Choroid plexus epithelial cell (primary cell): ENCODE results near the gene EXOC6B.

Experiments used
- DNase-seq: peaks from one replicate; pipeline ENCODE4 v3.0.0-alpha.2; 2010; ENCODE audit warnings: low read depth
- H3K4me3 ChIP-seq: 2 replicates; pipeline ENCODE4 v1.5.1; 2011; ENCODE audit warnings: low read depth, mild to moderate bottlenecking, control low read depth, low read length, moderate library complexity
- TF ChIP-seq, protein P1 (sequence below): conservative IDR thresholded peaks from 2 replicates; pipeline ENCODE4 v1.5.1; 2011; ENCODE audit warnings: low read depth, mild to moderate bottlenecking, control low read depth, inconsistent platforms, low read length, moderate library complexity

The EXOC6B gene

DNA sequence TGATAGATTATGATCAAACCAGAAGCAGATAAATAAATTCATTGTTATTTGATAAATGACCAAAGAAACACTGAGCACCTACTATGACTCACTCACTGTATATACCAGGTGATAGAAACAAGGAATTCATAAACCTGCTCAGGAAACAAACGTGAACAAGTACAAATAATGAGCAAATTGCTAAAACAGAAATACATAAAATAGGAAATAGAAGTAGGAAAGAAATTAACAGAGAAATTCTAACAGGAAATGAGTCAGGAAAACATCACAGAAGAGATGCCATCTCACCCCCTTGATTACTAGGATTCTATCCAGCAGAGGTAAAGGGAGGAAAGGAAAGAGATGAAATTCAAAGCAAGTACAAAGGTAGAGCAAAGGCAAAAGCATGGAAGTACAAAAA lies 31.3 kb downstream of the EXOC6B start:
- TF ChIP-seq, protein P1, sequence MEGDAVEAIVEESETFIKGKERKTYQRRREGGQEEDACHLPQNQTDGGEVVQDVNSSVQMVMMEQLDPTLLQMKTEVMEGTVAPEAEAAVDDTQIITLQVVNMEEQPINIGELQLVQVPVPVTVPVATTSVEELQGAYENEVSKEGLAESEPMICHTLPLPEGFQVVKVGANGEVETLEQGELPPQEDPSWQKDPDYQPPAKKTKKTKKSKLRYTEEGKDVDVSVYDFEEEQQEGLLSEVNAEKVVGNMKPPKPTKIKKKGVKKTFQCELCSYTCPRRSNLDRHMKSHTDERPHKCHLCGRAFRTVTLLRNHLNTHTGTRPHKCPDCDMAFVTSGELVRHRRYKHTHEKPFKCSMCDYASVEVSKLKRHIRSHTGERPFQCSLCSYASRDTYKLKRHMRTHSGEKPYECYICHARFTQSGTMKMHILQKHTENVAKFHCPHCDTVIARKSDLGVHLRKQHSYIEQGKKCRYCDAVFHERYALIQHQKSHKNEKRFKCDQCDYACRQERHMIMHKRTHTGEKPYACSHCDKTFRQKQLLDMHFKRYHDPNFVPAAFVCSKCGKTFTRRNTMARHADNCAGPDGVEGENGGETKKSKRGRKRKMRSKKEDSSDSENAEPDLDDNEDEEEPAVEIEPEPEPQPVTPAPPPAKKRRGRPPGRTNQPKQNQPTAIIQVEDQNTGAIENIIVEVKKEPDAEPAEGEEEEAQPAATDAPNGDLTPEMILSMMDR: no peak
- no peak overlapping the region for H3K4me3 ChIP-seq
- DNase-seq: no peak

DNA sequence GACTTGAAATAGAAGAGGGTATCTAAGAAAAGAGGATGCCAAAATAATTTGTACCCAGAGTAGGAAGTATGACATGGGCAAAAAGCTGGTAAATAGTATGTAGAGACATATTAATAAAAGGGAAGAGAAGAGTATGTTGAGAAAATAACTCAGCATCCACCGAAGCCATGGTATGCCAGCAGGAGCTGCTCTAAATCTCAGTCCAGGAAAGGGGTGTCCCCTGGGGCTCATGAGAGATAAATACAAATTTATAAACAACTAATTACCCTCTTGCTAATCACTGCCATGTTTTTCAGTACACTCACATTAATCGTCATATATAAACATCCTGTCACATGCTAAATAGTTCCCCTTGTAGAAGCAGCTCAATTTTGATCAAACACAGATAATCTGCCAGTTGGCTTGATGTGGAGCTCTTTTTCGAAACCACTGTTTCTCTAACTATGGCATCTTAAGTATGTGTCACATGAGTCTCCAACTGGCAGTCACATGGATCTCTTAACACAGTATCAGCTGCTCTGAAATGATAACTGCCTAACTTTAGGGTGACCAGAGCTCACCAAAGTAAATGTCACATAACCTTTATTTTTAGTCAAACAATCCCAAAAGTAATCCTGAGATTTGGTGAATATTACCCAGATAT lies 31.9 kb downstream of the EXOC6B start:
- DNase-seq: peak; percentile 70
- TF ChIP-seq, protein P1: no peak
- H3K4me3 ChIP-seq: no peak overlapping the region

DNA sequence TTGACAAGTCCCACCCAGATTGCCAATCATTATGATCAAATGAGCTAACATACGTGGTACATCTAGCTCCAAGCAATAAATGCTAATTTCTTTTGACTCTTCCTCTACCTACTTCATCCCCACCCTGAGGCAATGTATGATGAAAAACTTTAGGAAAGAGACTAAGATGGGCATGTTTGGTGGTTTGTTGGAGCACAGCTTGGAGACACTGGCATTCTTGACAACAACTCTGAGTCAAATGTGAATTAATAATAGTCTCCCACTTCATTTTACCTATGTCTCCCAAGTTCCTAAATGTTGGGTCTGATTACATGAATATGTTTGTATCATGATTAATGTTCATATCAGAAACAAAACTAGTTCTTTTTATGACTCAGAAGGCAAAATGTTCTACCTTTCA lies 36.6 kb downstream of the EXOC6B start:
- no peak overlapping the region for H3K4me3 ChIP-seq
- TF ChIP-seq, protein P1: no peak
- DNase-seq: no peak

DNA sequence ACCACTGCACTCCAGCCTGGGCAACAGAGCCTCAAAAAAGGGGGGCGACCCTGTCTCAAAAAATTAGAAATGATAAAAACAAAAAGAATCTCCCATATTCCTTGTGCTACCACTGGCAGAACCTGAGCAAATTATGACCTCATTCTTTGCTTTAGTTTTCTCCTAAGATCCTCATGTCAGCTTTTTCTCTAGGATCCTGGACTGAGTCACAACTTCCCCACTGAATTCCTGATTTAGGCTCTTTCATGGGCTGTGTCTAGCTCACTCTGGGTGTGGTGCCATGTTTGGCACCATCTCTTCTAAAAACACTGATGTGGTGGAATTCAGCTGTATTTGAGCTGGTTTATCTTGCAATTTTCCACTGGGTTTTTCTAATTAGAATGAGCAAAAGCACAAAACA lies 37.1 kb downstream of the EXOC6B start:
- H3K4me3 ChIP-seq: no peak overlapping the region
- TF ChIP-seq, protein P1: no peak
- peak; percentile 25 for DNase-seq

DNA sequence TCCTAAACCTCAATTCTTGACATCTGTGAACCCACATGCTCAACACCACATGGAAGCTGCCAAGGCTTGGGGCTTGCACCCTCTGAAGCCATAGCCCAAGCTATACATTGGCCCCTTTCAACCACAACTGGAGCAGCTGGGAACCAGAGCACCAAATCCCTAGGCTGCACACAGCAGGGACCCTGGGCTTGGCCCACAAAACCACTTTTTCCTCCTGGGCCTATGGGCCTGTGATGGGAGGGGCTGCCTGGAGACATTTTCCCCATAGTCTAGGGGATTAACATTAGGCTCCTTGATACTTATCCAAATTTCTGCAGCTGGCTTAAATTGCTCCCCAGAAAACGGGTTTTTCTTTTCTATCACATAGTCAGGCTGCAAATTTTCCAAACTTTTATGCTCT lies 40.3 kb downstream of the EXOC6B start:
- TF ChIP-seq, protein P1: no peak
- no peak for DNase-seq
- H3K4me3 ChIP-seq: no peak overlapping the region

DNA sequence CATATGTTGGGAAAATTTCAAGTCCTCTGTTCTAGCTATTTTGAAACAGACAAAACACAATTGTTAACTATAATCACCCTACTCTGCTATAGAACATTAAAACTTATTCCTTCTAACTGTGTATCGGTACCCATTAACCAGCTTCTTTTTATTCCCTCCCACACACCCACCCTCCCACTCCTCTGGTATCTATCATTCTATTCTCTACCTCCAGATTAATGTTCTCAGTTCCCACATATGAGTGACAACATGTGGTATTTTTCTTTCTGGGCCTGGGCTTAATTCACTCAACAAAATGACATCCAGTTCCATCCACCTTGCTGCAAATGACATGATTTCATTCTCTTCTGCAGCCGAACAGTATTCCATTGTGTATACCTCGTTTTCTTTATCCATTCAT lies 43.3 kb downstream of the EXOC6B start:
- DNase-seq: no peak
- TF ChIP-seq, protein P1: no peak
- no peak overlapping the region for H3K4me3 ChIP-seq

DNA sequence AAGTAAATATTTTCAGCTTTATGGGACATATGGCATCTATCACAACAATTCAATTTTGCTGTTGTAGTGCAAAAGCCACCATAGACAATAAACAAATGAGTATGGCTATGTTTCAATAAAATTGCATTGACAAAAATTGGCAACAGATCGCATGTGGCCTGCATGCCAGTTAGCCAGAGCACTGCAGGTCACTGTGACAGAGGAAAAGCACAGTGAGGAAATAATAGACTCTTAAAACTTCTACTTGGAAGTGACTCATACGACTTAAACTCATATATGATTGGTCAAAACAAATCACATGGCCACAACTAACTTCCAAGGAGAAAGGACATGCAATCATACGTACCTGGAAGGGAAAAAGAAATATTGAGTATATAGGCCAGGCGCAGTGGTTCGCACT lies 44.4 kb downstream of the EXOC6B start:
- peak; percentile 26 for DNase-seq
- TF ChIP-seq, protein P1: no peak
- H3K4me3 ChIP-seq: no peak overlapping the region
